Measurements from ENCODE around the gene PRSS48. TPM values are rescaled to one million over a fixed set of nuclear protein-coding genes. Genes with fewer than 3 reads are reported as not detected.

Gene PRSS48
- total RNA-seq, 1 experiment from 2014 or later: not detected

DNA sequence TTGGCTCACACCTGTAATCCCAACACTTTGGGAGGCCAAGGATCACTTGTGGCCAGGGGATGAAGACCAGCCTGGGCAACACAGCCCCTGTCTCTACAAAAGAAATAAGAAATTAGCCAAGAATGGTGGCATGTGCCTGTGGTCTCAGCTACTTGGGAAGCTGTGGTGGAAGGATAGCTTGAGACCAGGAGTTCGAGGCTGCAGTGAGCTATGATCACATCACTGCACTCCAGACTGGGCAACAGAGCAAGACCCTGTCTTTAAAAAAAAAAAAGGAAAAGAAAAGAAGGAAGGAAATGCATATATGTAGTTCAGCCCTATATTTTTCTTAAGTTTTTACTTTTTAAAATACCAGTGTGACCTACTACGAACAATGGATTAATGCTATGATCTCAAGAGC, 15.1 kb downstream of the PRSS48 start:
- H3K18ac ChIP-seq (ENCODE audit: insufficient read length, low read depth, low read length): no peak overlapping the region
- H2AFZ ChIP-seq (ENCODE audit: low read length): no peak overlapping the region
- H3K4me2 ChIP-seq (ENCODE audit: insufficient read depth, insufficient read length, low read length): no peak overlapping the region
- no peaks in the 10 kb centered on the region for H3K9me3 ChIP-seq (ENCODE audit: control insufficient read depth, low read depth, low read length)
- TF ChIP-seq, protein P1, sequence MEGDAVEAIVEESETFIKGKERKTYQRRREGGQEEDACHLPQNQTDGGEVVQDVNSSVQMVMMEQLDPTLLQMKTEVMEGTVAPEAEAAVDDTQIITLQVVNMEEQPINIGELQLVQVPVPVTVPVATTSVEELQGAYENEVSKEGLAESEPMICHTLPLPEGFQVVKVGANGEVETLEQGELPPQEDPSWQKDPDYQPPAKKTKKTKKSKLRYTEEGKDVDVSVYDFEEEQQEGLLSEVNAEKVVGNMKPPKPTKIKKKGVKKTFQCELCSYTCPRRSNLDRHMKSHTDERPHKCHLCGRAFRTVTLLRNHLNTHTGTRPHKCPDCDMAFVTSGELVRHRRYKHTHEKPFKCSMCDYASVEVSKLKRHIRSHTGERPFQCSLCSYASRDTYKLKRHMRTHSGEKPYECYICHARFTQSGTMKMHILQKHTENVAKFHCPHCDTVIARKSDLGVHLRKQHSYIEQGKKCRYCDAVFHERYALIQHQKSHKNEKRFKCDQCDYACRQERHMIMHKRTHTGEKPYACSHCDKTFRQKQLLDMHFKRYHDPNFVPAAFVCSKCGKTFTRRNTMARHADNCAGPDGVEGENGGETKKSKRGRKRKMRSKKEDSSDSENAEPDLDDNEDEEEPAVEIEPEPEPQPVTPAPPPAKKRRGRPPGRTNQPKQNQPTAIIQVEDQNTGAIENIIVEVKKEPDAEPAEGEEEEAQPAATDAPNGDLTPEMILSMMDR (conservative IDR thresholded peaks at IDR 0.05): no peak
- no peak overlapping the region for H2BK12ac ChIP-seq (ENCODE audit: insufficient read length, low read depth, low read length)
- Mint-ChIP-seq H3K36me3 (ENCODE audit: insufficient read depth in 1 of 3, low read depth in 3 of 3) (peaks cover 10 to 16% (median 14%) of the 10 kb centered on the region in 3 experiments), H3K27ac (peak overlapping the region in 1 of 3 experiments; percentile 76; a peak in 3 of 7 replicates), H3K9me3 (peaks cover 2% of the 10 kb centered on the region in 2 experiments; a peak in 1 of 5 replicates), H3K4me3 (no peak overlapping the region), H3K4me1 (peaks cover 15 to 24% of the 10 kb centered on the region in 2 experiments), H3K27me3 (ENCODE audit: low read depth) (no peaks in the 10 kb centered on the region)
- WGBS (ENCODE audit: extremely low coverage, insufficient read length, low lambda C conversion rate): no CpG with 5 or more reads among the region's 2 CpGs
- H3K4me1 ChIP-seq (ENCODE audit: insufficient read depth, low read length): peaks cover 8% of the 10 kb centered on the region; the same call in 1 of the 2 replicates
- no peak overlapping the region for H3K9ac ChIP-seq (ENCODE audit: extremely low read depth, insufficient read length, low read length)
- H2BK120ac ChIP-seq (ENCODE audit: low read depth, low read length, poor library complexity, severe bottlenecking): no peak overlapping the region
- H3K14ac ChIP-seq (ENCODE audit: insufficient read depth, low read length): no peak overlapping the region
- H3K23me2 ChIP-seq (ENCODE audit: insufficient read length, low read depth, low read length, poor library complexity, severe bottlenecking): no peaks in the 10 kb centered on the region
- no peak overlapping the region for H3K27ac ChIP-seq (ENCODE audit: insufficient read length, low read depth, low read length)
- no peak overlapping the region for H4K5ac ChIP-seq (ENCODE audit: insufficient read length, low read depth, low read length)
- H3T11ph ChIP-seq (ENCODE audit: low read length): no peak overlapping the region
- H3K23ac ChIP-seq (ENCODE audit: insufficient read length, low read depth, low read length): no peak overlapping the region
- no peak overlapping the region for H2BK15ac ChIP-seq (ENCODE audit: low read depth, low read length)
- DNase-seq: no peak
- peaks cover 12% of the 10 kb centered on the region; the same call in 1 of the 2 replicates for H3K79me2 ChIP-seq (ENCODE audit: insufficient read depth, low read length)
- no peak overlapping the region for H2BK20ac ChIP-seq (ENCODE audit: low read depth, low read length, poor library complexity, severe bottlenecking)
- no peak overlapping the region for H3K4ac ChIP-seq (ENCODE audit: low read depth, low read length)
- H4K20me1 ChIP-seq (ENCODE audit: control insufficient read depth, insufficient read depth, insufficient read length): no peaks in the 10 kb centered on the region
- H3K27me3 ChIP-seq (ENCODE audit: insufficient read depth, low read length): no peaks in the 10 kb centered on the region
- no peak overlapping the region for H2BK5ac ChIP-seq (ENCODE audit: insufficient read length, low read length)
- no peak overlapping the region for H4K8ac ChIP-seq (replicated peaks; ENCODE audit: insufficient read length, low read depth, low read length)
- no peak overlapping the region for H3K56ac ChIP-seq (ENCODE audit: insufficient read length, low read depth, low read length)
- H2AK5ac ChIP-seq (ENCODE audit: insufficient read length, low read length): no peak overlapping the region
- H3K79me1 ChIP-seq (ENCODE audit: insufficient read depth, low read depth, low read length, poor library complexity, severe bottlenecking): peaks cover 8% of the 10 kb centered on the region
- no peak overlapping the region for H4K91ac ChIP-seq (ENCODE audit: insufficient read length, low read depth, low read length)

Data from H9 (cell line).